NCI-H460 (cell line): ENCODE results near the gene STX11. TPM values are rescaled to one million over a fixed set of nuclear protein-coding genes. Genes with fewer than 3 reads are reported as not detected.

Experiments used
- total RNA-seq: library from RNA; depleted of rRNA; stranded (reverse); fragments of >200 nt; shearing (Covaris generic); gene quantifications from 2 replicates; pipeline ENCODE4 v1.2.3, GENCODE V29; 2014; rRNA removed

Gene STX11
- total RNA-seq, 1 experiment from 2014 or later = 9.0 TPM

Other genes starting within 250 kb of the STX11 start
- gene PLAGL1, start 142.3 kb upstream of the STX11 start, total RNA-seq = 4.3 and 4.7 TPM in 2 replicates
- 84.4 and 113 TPM in 2 replicates for gene SF3B5, start 54.9 kb upstream of the STX11 start, total RNA-seq
- gene UTRN, start 134.8 kb downstream of the STX11 start, total RNA-seq = 24.6 and 29.5 TPM in 2 replicates